ENCODE measurements around the gene USP32. TPM values are rescaled to one million over a fixed set of nuclear protein-coding genes. Genes with fewer than 3 reads are reported as not detected.

The USP32 gene
- total and polyA plus RNA-seq, 2 donors (not counting 3 experiments of a cell fraction or from before 2014, with no cell fraction given) = 15.7 to 52.9 TPM

DNA sequence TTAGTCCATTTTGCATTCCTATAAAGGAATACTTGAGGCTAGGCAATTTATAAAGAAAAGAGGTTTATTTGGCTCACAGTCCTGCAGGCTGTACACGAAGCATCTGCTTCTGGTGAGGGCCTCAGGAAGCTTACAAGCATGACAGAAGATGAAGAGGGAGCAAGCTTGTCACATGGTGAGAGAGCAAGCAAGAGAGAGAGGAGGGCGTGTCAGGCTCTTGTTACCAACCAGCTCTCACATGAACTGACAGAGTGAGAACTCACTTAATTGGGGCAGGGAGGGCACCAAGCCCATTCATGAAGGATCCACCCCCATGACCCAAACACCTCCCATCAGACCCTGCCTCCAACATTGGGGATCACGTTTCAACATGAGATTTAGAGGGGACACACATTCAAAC lies 31.9 kb upstream of the USP32 start:
- ChIA-PET CTCF (interaction anchor here (1.0 to 2.1 kb wide), 3 partner anchors 17 to 217 kb away, joined by 3 to 8 read pairs (median 3); no protein-coding TSS in a partner anchor), POLR2A (no interaction called here)
- dilution Hi-C loops (cut with MboI; ENCODE audit: extremely low pct_ligation_motif_present, low sequenced_read_pairs) = no loop called here
- TF ChIP-seq EZH2 (IDR thresholded peaks at IDR 0.05; ENCODE audit: borderline replicate concordance, low read depth, low read length, severe bottlenecking) (no peak), JUN (IDR thresholded peaks at IDR 0.05; ENCODE audit: borderline replicate concordance, insufficient read depth, insufficient read length, low read depth) (no peak), GATA2 (IDR thresholded peaks at IDR 0.05; ENCODE audit: insufficient read depth, insufficient read length, low read depth, low read length) (no peak), POLR2AphosphoS5 (IDR thresholded peaks at IDR 0.05; ENCODE audit: insufficient read depth, low read depth, low read length) (no peak), FOS (IDR thresholded peaks at IDR 0.05; ENCODE audit: borderline replicate concordance, insufficient read depth, low read length) (no peak), POLR2A (IDR thresholded peaks at IDR 0.05; ENCODE audit: low read depth, low read length) (no peak), MYC (IDR thresholded peaks at IDR 0.05; ENCODE audit: low read depth, low read length) (no peak)
- TF ChIP-seq, protein P1, sequence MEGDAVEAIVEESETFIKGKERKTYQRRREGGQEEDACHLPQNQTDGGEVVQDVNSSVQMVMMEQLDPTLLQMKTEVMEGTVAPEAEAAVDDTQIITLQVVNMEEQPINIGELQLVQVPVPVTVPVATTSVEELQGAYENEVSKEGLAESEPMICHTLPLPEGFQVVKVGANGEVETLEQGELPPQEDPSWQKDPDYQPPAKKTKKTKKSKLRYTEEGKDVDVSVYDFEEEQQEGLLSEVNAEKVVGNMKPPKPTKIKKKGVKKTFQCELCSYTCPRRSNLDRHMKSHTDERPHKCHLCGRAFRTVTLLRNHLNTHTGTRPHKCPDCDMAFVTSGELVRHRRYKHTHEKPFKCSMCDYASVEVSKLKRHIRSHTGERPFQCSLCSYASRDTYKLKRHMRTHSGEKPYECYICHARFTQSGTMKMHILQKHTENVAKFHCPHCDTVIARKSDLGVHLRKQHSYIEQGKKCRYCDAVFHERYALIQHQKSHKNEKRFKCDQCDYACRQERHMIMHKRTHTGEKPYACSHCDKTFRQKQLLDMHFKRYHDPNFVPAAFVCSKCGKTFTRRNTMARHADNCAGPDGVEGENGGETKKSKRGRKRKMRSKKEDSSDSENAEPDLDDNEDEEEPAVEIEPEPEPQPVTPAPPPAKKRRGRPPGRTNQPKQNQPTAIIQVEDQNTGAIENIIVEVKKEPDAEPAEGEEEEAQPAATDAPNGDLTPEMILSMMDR (IDR thresholded peaks at IDR 0.05; ENCODE audit: extremely low read depth in 1 of 2, insufficient read depth in 1 of 2, low read depth in 1 of 2, low read length in 2 of 2) = no peak
- TF ChIP-seq, protein P2, sequence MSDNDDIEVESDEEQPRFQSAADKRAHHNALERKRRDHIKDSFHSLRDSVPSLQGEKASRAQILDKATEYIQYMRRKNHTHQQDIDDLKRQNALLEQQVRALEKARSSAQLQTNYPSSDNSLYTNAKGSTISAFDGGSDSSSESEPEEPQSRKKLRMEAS (IDR thresholded peaks at IDR 0.05; ENCODE audit: insufficient read depth, insufficient read length) = no peak
- BruUV-seq (replicated peaks) = no TSS peak
- Histone ChIP-seq H3K9ac (replicated peaks; ENCODE audit: extremely low read depth, insufficient read depth, low read length) (no peak overlapping the region), H3K27ac (ENCODE audit: insufficient read depth, low read depth, low read length) (no peak overlapping the region), H3K4me2 (ENCODE audit: insufficient read depth, low read length) (no peak overlapping the region), H3K27me3 (ENCODE audit: control insufficient read depth in 2 of 2, insufficient read depth in 2 of 2, low read length in 2 of 2) (no peaks in the 10 kb centered on the region), H3K79me2 (ENCODE audit: control insufficient read depth, insufficient read depth, low read length) (no peaks in the 10 kb centered on the region), H2AFZ (ENCODE audit: low read depth, low read length) (no peak overlapping the region), H3K36me3 (ENCODE audit: control insufficient read depth in 2 of 2, extremely low read depth in 1 of 2, insufficient read depth in 2 of 2, low read length in 2 of 2) (no peaks in the 10 kb centered on the region), H3K4me3 (replicated peaks in 1 of 3; ENCODE audit: insufficient read depth in 1 of 3, low read depth in 1 of 3, low read length in 3 of 3) (no peak overlapping the region), H3K4me1 (ENCODE audit: control insufficient read depth, extremely low read depth, insufficient read depth, low read length) (peaks cover 3% of the 10 kb centered on the region), H4K20me1 (replicated peaks; ENCODE audit: control insufficient read depth, extremely low read depth, insufficient read depth, low read length) (no peaks in the 10 kb centered on the region), H3K9me1 (replicated peaks; ENCODE audit: control insufficient read depth, extremely low read depth, insufficient read depth, low read length) (no peaks in the 10 kb centered on the region), H3K9me3 (replicated peaks; ENCODE audit: control insufficient read depth, insufficient read depth, low read length) (no peaks in the 10 kb centered on the region)
- FAIRE-seq (no peak), DNase-seq (ENCODE audit: low read depth, low spot score) (no peak)
- intact Hi-C loops (cut with micrococcal nuclease) = no loop called here

All from endothelial cell of umbilical vein (primary cell).